ENCODE results near the gene LAMB1.

DNA sequence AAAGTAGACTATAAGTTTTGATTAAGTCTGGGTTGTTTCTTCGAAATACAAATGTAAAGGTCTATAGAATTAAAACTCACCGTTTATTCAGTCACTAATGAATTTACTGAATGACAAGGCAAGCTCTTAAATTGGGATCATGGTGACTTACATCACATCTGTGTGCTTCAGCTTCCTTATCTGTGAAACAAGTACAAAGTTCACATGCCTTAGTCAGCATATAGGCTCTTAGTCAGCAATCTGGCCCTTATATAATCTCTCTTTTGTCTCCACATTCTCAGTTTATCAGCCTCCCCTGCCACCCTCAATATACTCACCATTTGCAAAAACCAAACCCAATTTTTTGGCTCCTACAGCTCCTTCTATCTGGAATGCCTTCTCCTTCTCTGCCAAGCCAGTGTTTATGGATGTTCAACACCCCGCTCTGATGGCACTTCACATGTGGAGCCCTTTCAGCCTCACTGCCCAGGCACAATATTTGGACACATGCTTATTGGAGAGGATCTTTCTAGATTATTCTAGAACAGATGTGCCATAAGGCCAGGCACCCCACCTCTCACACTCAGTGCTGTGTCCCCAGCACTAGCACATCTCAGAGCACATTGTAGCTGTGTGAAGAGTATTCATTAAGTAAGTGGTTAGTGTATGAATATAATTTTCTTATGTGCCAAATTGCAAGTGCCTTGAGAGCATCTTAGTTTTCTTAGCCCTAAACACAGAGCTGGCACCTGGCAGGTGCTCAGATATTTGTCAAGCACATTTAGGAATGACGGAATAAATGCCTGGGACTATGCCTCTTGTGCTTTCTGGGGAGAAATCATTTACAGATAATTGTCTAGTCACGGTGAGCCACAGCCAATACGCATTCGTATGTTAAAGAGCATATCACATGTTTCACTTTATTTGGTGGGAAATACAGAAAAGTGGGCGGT lies 9.8 kb upstream of the LAMB1 start:
- TF ChIP-seq RAD21 (IDR thresholded peaks at IDR 0.05; ENCODE audit: low read depth) (no peak), TCF7L2 (IDR thresholded peaks at IDR 0.05; ENCODE audit: borderline replicate concordance, extremely low read depth, insufficient read depth, insufficient read length) (no peak), EZH2 (IDR thresholded peaks at IDR 0.05) (no peak), YY1 (IDR thresholded peaks at IDR 0.05; ENCODE audit: extremely low read depth, insufficient replicate concordance, low read depth, low read length) (no peak), EZH2phosphoT487 (IDR thresholded peaks at IDR 0.05; ENCODE audit: borderline replicate concordance) (no peak), POLR2AphosphoS5 (IDR thresholded peaks at IDR 0.05; ENCODE audit: low read depth, low read length) (no peak), POLR2A (IDR thresholded peaks at IDR 0.05; ENCODE audit: borderline replicate concordance, extremely low read depth, insufficient read depth, insufficient read length) (no peak), ZBTB33 (IDR thresholded peaks at IDR 0.05; ENCODE audit: extremely low read depth, insufficient replicate concordance, low read length) (no peak), FOSL1 (IDR thresholded peaks at IDR 0.05; ENCODE audit: low read depth) (no peak), ZNF274 (IDR thresholded peaks at IDR 0.05; ENCODE audit: low read depth, low read length) (no peak), MAX (IDR thresholded peaks at IDR 0.05) (no peak)
- TF ChIP-seq, protein P1, sequence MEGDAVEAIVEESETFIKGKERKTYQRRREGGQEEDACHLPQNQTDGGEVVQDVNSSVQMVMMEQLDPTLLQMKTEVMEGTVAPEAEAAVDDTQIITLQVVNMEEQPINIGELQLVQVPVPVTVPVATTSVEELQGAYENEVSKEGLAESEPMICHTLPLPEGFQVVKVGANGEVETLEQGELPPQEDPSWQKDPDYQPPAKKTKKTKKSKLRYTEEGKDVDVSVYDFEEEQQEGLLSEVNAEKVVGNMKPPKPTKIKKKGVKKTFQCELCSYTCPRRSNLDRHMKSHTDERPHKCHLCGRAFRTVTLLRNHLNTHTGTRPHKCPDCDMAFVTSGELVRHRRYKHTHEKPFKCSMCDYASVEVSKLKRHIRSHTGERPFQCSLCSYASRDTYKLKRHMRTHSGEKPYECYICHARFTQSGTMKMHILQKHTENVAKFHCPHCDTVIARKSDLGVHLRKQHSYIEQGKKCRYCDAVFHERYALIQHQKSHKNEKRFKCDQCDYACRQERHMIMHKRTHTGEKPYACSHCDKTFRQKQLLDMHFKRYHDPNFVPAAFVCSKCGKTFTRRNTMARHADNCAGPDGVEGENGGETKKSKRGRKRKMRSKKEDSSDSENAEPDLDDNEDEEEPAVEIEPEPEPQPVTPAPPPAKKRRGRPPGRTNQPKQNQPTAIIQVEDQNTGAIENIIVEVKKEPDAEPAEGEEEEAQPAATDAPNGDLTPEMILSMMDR (IDR thresholded peaks at IDR 0.05 in 2 of 3, conservative IDR thresholded peaks at IDR 0.05 in 1 of 3; ENCODE audit: borderline replicate concordance in 1 of 3, insufficient read depth in 1 of 3, low read depth in 2 of 3, low read length in 2 of 3) = no peak
- TF ChIP-seq, protein P2, sequence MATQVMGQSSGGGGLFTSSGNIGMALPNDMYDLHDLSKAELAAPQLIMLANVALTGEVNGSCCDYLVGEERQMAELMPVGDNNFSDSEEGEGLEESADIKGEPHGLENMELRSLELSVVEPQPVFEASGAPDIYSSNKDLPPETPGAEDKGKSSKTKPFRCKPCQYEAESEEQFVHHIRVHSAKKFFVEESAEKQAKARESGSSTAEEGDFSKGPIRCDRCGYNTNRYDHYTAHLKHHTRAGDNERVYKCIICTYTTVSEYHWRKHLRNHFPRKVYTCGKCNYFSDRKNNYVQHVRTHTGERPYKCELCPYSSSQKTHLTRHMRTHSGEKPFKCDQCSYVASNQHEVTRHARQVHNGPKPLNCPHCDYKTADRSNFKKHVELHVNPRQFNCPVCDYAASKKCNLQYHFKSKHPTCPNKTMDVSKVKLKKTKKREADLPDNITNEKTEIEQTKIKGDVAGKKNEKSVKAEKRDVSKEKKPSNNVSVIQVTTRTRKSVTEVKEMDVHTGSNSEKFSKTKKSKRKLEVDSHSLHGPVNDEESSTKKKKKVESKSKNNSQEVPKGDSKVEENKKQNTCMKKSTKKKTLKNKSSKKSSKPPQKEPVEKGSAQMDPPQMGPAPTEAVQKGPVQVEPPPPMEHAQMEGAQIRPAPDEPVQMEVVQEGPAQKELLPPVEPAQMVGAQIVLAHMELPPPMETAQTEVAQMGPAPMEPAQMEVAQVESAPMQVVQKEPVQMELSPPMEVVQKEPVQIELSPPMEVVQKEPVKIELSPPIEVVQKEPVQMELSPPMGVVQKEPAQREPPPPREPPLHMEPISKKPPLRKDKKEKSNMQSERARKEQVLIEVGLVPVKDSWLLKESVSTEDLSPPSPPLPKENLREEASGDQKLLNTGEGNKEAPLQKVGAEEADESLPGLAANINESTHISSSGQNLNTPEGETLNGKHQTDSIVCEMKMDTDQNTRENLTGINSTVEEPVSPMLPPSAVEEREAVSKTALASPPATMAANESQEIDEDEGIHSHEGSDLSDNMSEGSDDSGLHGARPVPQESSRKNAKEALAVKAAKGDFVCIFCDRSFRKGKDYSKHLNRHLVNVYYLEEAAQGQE (IDR thresholded peaks at IDR 0.05; ENCODE audit: low read depth) = no peak

Measured in HCT116 (cell line).